HEK293T (cell line): ENCODE measurements around the gene ROR1.

Experiments
- CTCF ChIA-PET: fragments of 350-600 bp; formaldehyde crosslinking; extraction: SDS; loops from one replicate; lab custom pipeline; 2021; ENCODE audit warnings: antibody characterized with exemption, inconsistent platforms; lab: Yijun Ruan, JAX
- POLR2A ChIA-PET: fragments of 350-600 bp; formaldehyde crosslinking; extraction: SDS; loops from one replicate; lab custom pipeline; 2020; ENCODE audit warnings: antibody characterized with exemption, inconsistent platforms; lab: Yijun Ruan, JAX
- DNase-seq: peaks from one replicate; pipeline ENCODE4 v3.0.0; 2012; ENCODE audit warnings: mixed read lengths; ENCODE audit errors: extremely low spot score
- ARNT ChIP-seq: fragments of 450-650 bp; IDR thresholded peaks from 2 replicates; pipeline ENCODE4 v1.6.1; 2017; ENCODE audit warnings: mild to moderate bottlenecking
- BHLHE40 ChIP-seq: fragments of 450-650 bp; IDR thresholded peaks from 2 replicates; pipeline ENCODE4 v1.6.1; 2016; ENCODE audit warnings: mild to moderate bottlenecking, moderate library complexity, borderline replicate concordance
- CTBP1 ChIP-seq: fragments of 450-650 bp; IDR thresholded peaks from 2 replicates; pipeline ENCODE4 v1.6.1; 2016; ENCODE audit warnings: borderline replicate concordance
- ELF4 ChIP-seq: fragments of 450-650 bp; IDR thresholded peaks from 2 replicates; pipeline ENCODE4 v1.6.1; 2017; ENCODE audit warnings: antibody characterized with exemption
- FOXA1 ChIP-seq: fragments of 450-650 bp; IDR thresholded peaks from 2 replicates; pipeline ENCODE4 v1.6.1; 2016; ENCODE audit warnings: mild to moderate bottlenecking
- FOXK2 ChIP-seq: fragments of 450-650 bp; IDR thresholded peaks from 2 replicates; pipeline ENCODE4 v1.6.1; 2016; ENCODE audit warnings: mild to moderate bottlenecking
- FOXM1 ChIP-seq: fragments of 450-650 bp; IDR thresholded peaks from 2 replicates; pipeline ENCODE4 v1.6.1; 2017; ENCODE audit warnings: mild to moderate bottlenecking, borderline replicate concordance
- HDGF ChIP-seq: fragments of 450-650 bp; IDR thresholded peaks from 2 replicates; pipeline ENCODE4 v1.6.1; 2017; ENCODE audit warnings: antibody characterized with exemption, borderline replicate concordance
- L3MBTL2 ChIP-seq: fragments of 450-650 bp; conservative IDR thresholded peaks from 2 replicates; pipeline ENCODE4 v1.6.1; 2016; ENCODE audit warnings: mild to moderate bottlenecking
- LEF1 ChIP-seq: fragments of 450-650 bp; IDR thresholded peaks from 2 replicates; pipeline ENCODE4 v1.6.1; 2017; ENCODE audit warnings: mild to moderate bottlenecking, borderline replicate concordance
- NFRKB ChIP-seq: fragments of 450-650 bp; IDR thresholded peaks from 2 replicates; pipeline ENCODE4 v1.6.1; 2016; ENCODE audit warnings: mild to moderate bottlenecking, moderate library complexity
- PKNOX1 ChIP-seq: fragments of 450-650 bp; IDR thresholded peaks from 2 replicates; pipeline ENCODE4 v1.6.1; 2016
- SP1 ChIP-seq: fragments of 450-650 bp; IDR thresholded peaks from 2 replicates; pipeline ENCODE4 v1.6.1; 2017
- SUZ12 ChIP-seq: fragments of 450-650 bp; IDR thresholded peaks from 2 replicates; pipeline ENCODE4 v1.6.1; 2016; ENCODE audit warnings: mild to moderate bottlenecking
- TARDBP ChIP-seq: fragments of 450-650 bp; IDR thresholded peaks from 2 replicates; pipeline ENCODE4 v1.6.1; 2016
- ZNF384 ChIP-seq: fragments of 450-650 bp; IDR thresholded peaks from 2 replicates; pipeline ENCODE4 v1.6.1; 2016

ROR1 gene

GRCh38 chr1:64186138-64186897 lies 412.5 kb downstream of the ROR1 start:
- ChIA-PET CTCF (interaction anchor here (0.6 kb wide), 1 partner anchor 43 kb away, joined by 6 read pairs; no protein-coding TSS in a partner anchor), POLR2A (no interaction called here)

GRCh38 chr1:64186898-64187280 lies 413.1 kb downstream of the ROR1 start:
- TF ChIP-seq FOXM1 (no peak), SUZ12 (no peak), PKNOX1 (no peak), FOXA1 (no peak), BHLHE40 (no peak), ARNT (no peak), SP1 (no peak), TARDBP (no peak), ELF4 (no peak), NFRKB (no peak), CTBP1 (no peak)
- DNase-seq = no peak
- CTCF ChIA-PET = interaction anchor here (0.6 kb wide), 1 partner anchor 43 kb away, joined by 6 read pairs; no protein-coding TSS in a partner anchor
- POLR2A ChIA-PET = no interaction called here

More at GRCh38 chr1:64186138-64186897, 412.5 kb downstream of the ROR1 start:
- TF ChIP-seq L3MBTL2 (no peak), SUZ12 (no peak), ELF4 (no peak), FOXK2 (no peak), BHLHE40 (no peak)
- no peak for DNase-seq

GRCh38 chr1:64187646-64188045 lies 413.8 kb downstream of the ROR1 start:
- DNase-seq = no peak
- CTCF ChIA-PET = no interaction called here
- TF ChIP-seq FOXK2 = no peak
- no peak for TF ChIP-seq HDGF
- TF ChIP-seq ARNT = no peak
- TF ChIP-seq CTBP1 = no peak
- no peak for TF ChIP-seq SUZ12
- no peak for TF ChIP-seq ELF4
- POLR2A ChIA-PET = no interaction called here

GRCh38 chr1:64192290-64192689 lies 418.5 kb downstream of the ROR1 start:
- ChIA-PET CTCF (no interaction called here), POLR2A (no interaction called here)
- no peak for DNase-seq
- TF ChIP-seq HDGF (no peak), BHLHE40 (no peak), NFRKB (no peak), ELF4 (no peak), PKNOX1 (no peak), TARDBP (no peak), LEF1 (no peak), SP1 (no peak), FOXM1 (no peak), FOXA1 (no peak), ZNF384 (no peak), ARNT (no peak), SUZ12 (no peak), FOXK2 (no peak), CTBP1 (no peak), L3MBTL2 (no peak)

- CTCF ChIA-PET = no interaction called here
- no peak for TF ChIP-seq ELF4
- TF ChIP-seq HDGF = no peak
- TF ChIP-seq PKNOX1 = no peak
- no peak for TF ChIP-seq TARDBP
- TF ChIP-seq CTBP1 = no peak
- no peak for TF ChIP-seq L3MBTL2
- no peak for TF ChIP-seq ZNF384
- TF ChIP-seq LEF1 = no peak
- TF ChIP-seq FOXM1 = no peak
- no peak for TF ChIP-seq FOXA1
- no peak for TF ChIP-seq SP1
- TF ChIP-seq FOXK2 = no peak
- no peak for TF ChIP-seq SUZ12
- no peak for TF ChIP-seq ARNT
- TF ChIP-seq NFRKB = no peak
- no peak for TF ChIP-seq BHLHE40
- POLR2A ChIA-PET = no interaction called here
- DNase-seq = no peak
These were observed 420.6 kb downstream of the ROR1 start for GRCh38 chr1:64194168-64195080.

GRCh38 chr1:64195081-64195395 lies 421.2 kb downstream of the ROR1 start:
- CTCF ChIA-PET = no interaction called here
- TF ChIP-seq ARNT (no peak), NFRKB (no peak), LEF1 (no peak), HDGF (no peak), ELF4 (no peak), FOXK2 (no peak), BHLHE40 (no peak), CTBP1 (no peak), TARDBP (no peak)
- POLR2A ChIA-PET = no interaction called here
- no peak for DNase-seq
